GM10847 (cell line): ENCODE results near the gene KIF1C.
A peak's percentile ranks its signal among the peaks of the same experiment; 100 is the strongest.

Experiments used
- POLR2A ChIP-seq: IDR thresholded peaks from 2 replicates; pipeline ENCODE4 v1.6.1; 2011; ENCODE audit not compliant: insufficient read length; ENCODE audit errors: extremely low read depth

The KIF1C gene

GRCh38 chr17:4980644-4981216 lies 17.0 kb upstream of the KIF1C start:
- TF ChIP-seq POLR2A: no peak

GRCh38 chr17:4982305-4982704 lies 15.4 kb upstream of the KIF1C start:
- TF ChIP-seq POLR2A: no peak

- no peak for TF ChIP-seq POLR2A
These were observed 11.3 kb upstream of the KIF1C start for GRCh38 chr17:4986403-4986802.

GRCh38 chr17:4986951-4987766 lies 10.6 kb upstream of the KIF1C start, which contains the start of gene CAMTA2:
Gene CAMTA2 (minus strand): TSS chr17:4987675. CDS start chr17:4986222, 1,453 bp downstream.
- peak; percentile 63 for TF ChIP-seq POLR2A

GRCh38 chr17:4987767-4988567 lies 9.8 kb upstream of the KIF1C start:
- TF ChIP-seq POLR2A: no peak

GRCh38 chr17:4994081-4994595 lies 3.6 kb upstream of the KIF1C start:
- TF ChIP-seq POLR2A: no peak

- TF ChIP-seq POLR2A: no peak
These were observed 429 bp downstream of the KIF1C start for GRCh38 chr17:4998027-4998731.

GRCh38 chr17:4998732-4999429 lies 1.1 kb downstream of the KIF1C start:
- TF ChIP-seq POLR2A: no peak

GRCh38 chr17:4999430-5000093 lies 1.8 kb downstream of the KIF1C start:
- TF ChIP-seq POLR2A: no peak

- no peak for TF ChIP-seq POLR2A
These were observed 2.5 kb downstream of the KIF1C start for GRCh38 chr17:5000237-5000639.

GRCh38 chr17:5002121-5002788 lies 4.5 kb downstream of the KIF1C start:
- TF ChIP-seq POLR2A: no peak

- TF ChIP-seq POLR2A: no peak
These were observed 5.6 kb downstream of the KIF1C start for GRCh38 chr17:5003214-5003867.

GRCh38 chr17:5011928-5012327 lies 14.2 kb downstream of the KIF1C start:
- no peak for TF ChIP-seq POLR2A
